IMR-90 (cell line): ENCODE results near the gene VAV3.

Experiments
- BHLHE40 ChIP-seq: fragments of 150-350 bp; IDR thresholded peaks from 2 replicates; pipeline ENCODE4 v1.6.1; 2016; ENCODE audit warnings: mild to moderate bottlenecking, low read depth, low read length
- CEBPB ChIP-seq: IDR thresholded peaks from 2 replicates; pipeline ENCODE4 v1.6.1; 2012; ENCODE audit warnings: low read depth, low read length, improper control_type of control experiment
- CHD1 ChIP-seq: IDR thresholded peaks from 2 replicates; pipeline ENCODE4 v1.6.1; 2012; ENCODE audit warnings: low read depth, low read length, improper control_type of control experiment
- CTCF ChIP-seq: conservative IDR thresholded peaks from 2 replicates; pipeline ENCODE4 v1.5.1; 2012; ENCODE audit warnings: mild to moderate bottlenecking, low read depth, low read length, improper control_type of control experiment
- ELK1 ChIP-seq: fragments of 150-350 bp; IDR thresholded peaks from 2 replicates; pipeline ENCODE4 v1.6.1; 2016; ENCODE audit warnings: low read depth, mild to moderate bottlenecking, low read length, moderate library complexity, borderline replicate concordance
- FOS ChIP-seq: fragments of 150-350 bp; IDR thresholded peaks from 2 replicates; pipeline ENCODE4 v1.6.1; 2016; ENCODE audit warnings: low read depth, low read length
- MAFK ChIP-seq: IDR thresholded peaks from 2 replicates; pipeline ENCODE4 v1.6.1; 2012; ENCODE audit warnings: low read depth, low read length, improper control_type of control experiment
- MAZ ChIP-seq: IDR thresholded peaks from 2 replicates; pipeline ENCODE4 v1.6.1; 2012; ENCODE audit warnings: low read depth, mild to moderate bottlenecking, low read length, improper control_type of control experiment, moderate library complexity, borderline replicate concordance
- MXI1 ChIP-seq: IDR thresholded peaks from 2 replicates; pipeline ENCODE4 v1.6.1; 2012; ENCODE audit warnings: low read depth, mild to moderate bottlenecking, low read length, moderate library complexity, borderline replicate concordance
- POLR2A ChIP-seq: IDR thresholded peaks from 2 replicates; pipeline ENCODE4 v1.6.1; 2012; ENCODE audit warnings: mild to moderate bottlenecking, low read depth, low read length
- RAD21 ChIP-seq: IDR thresholded peaks from 2 replicates; pipeline ENCODE4 v1.6.1; 2012; ENCODE audit warnings: low read length, improper control_type of control experiment
- RCOR1 ChIP-seq: IDR thresholded peaks from 2 replicates; pipeline ENCODE4 v1.6.1; 2012; ENCODE audit warnings: mild to moderate bottlenecking, low read length, improper control_type of control experiment; ENCODE audit not compliant: insufficient replicate concordance
- RFX5 ChIP-seq: IDR thresholded peaks from 2 replicates; pipeline ENCODE4 v1.8.0; 2012; ENCODE audit warnings: low read depth, mild to moderate bottlenecking, low read length, moderate library complexity
- USF2 ChIP-seq: fragments of 150-350 bp; IDR thresholded peaks from 2 replicates; pipeline ENCODE4 v1.6.1; 2017; ENCODE audit warnings: mild to moderate bottlenecking, antibody characterized with exemption, low read length, low read depth

DNA sequence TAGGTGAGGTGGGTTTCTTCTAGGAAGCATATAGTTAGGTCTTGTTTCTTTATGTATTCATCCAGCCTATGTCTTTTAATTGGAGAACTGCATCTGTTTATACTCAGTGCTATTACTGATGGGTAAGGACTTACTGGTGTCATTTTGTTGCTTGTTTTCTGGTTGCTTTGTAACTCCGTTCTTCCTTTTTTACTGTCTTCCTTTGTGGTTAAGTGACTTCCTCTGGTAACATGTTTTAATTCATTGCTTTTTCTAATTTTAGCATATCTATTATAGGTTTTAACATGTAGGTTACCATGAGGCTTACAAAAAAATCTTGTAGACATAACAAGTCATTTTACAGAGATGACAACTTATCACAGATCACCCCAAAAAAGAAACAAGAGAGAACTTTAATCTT lies 160.8 kb downstream of the VAV3 start:
- TF ChIP-seq POLR2A (no peak), CTCF (no peak), USF2 (no peak), RCOR1 (no peak), ELK1 (no peak), FOS (no peak), MXI1 (no peak), CHD1 (no peak), RFX5 (no peak), BHLHE40 (no peak), CEBPB (no peak), RAD21 (no peak), MAFK (no peak), MAZ (no peak)
